Bone marrow (tissue), 2 donors: ENCODE measurements around the gene YEATS2.

Experiments
- DNase-seq, 2 donors: peaks; one replicate each; lab custom pipeline; 2025; lab: John Stamatoyannopoulos, UW

The YEATS2 gene

DNA sequence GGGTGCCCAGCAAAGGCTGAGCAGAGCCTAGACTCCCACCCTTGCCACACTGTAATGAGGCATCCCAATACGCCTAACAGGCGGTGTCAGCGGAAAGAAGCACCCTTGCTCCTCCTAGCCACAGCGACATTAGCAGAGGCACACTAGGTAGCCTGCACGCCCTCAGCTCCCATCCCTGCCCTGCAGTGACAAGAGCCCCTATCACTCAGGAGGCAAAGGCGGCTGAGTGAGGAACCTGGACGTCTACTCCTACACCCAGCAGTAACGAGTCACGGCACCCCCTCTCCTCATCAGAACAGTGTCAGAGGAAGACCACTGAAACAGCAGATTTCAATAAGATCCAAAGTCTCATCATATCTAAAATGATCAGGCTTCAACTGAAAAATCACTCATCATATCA, 139.8 kb downstream of the YEATS2 start:
- no peak for DNase-seq

GRCh38 chr3:183837894-183838293, 140.3 kb downstream of the YEATS2 start:
- DNase-seq: no peak

- DNase-seq: no peak
Measured at GRCh38 chr3:183839751-183840150, 142.2 kb downstream of the YEATS2 start.

DNA sequence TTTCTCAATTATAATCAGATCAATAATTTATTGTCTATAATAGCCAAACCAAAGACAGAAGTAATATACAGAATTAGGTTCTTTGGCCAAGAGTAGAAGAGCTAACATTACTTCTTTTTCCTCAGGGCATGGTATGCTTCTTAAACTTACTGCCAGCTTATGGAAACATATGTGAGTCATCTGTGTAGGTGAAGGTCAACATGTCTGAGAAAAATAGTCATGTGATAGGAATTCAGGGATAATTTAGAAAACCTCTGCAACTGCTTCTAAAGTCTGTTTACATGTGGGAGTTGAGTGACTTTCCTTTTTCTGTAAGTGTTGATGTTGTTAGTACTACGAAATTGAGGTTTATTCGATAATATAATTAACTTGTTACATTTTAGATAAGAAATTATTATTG, 147.0 kb downstream of the YEATS2 start:
- DNase-seq: no peak

DNA sequence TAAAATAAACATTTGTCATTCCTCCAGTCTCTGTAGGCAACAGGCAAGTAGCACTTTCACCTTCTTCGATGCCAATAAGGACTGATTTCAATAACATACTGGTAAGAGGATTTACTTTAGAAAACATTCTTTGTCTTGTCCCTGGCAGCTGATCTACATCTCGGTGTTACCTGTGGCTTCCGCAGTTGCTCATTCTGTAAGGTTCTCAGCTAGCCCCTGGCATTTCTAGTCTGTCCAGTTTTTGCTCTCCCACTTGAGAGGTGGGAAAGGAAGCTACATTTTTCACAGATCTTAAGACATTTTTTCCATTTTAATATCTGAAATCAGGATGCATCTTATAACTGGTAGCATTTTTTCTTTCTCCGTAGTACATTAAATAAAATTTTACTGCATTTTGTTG, 147.5 kb downstream of the YEATS2 start:
- DNase-seq: no peak

DNA sequence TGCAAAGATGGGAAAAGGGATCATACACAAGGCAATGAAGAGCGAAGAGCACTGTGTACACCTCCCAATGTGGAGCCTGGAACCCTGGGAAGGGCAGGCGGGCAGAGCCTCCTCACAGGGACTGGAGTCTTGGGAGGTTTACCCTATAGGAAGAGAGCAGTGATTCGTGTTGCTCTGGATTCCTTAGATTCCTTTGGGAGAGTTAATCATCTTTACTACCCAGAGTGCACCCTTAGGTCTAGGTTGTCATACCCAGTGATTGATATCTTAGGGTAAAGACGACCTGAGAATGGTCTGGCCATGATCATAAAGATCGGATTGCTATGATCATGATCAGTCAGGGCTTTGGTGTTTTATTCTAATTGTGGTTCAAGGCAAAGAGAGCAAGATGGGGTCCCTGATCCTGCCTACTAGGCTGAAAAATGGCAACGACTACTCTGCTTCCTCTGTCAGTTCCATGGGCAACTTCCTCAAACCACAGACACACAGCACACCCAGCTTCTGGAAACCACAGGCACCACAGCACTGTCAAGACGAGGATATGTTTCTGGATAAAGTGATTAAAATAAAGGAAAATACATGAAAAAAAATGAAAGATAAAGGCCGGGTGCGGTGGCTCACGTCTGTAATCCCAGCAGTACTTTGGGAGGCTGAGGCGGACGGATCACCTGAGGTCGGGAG, 148.2 kb downstream of the YEATS2 start:
- DNase-seq: no peak

- DNase-seq: no peak
Measured at GRCh38 chr3:183854318-183855035, 156.9 kb downstream of the YEATS2 start.

GRCh38 chr3:183857863-183858262, 160.3 kb downstream of the YEATS2 start:
- DNase-seq: no peak
